K562 (cell line): ENCODE data around the gene NPAS2. TPM values are rescaled to one million over a fixed set of nuclear protein-coding genes. Genes with fewer than 3 reads are reported as not detected.

Experiments used
- ATAC-seq: fragments of 200-7000 bp; cut with Tn5 transposase; 3 replicates; pipeline ENCODE4 v1.9.1; 2020; ENCODE audit warnings: moderate library complexity
- BruUV-seq: library from RNA; stranded (reverse); fragments of 400-500 nt; replicated peaks from 2 replicates; lab custom pipeline; 2021; lab: Mats Ljungman, UMichigan
- CTCF ChIA-PET: fragments of 300-600 bp; formaldehyde crosslinking; extraction: SDS; loops from one replicate; lab custom pipeline; 2021; ENCODE audit warnings: low intra/inter-chr PET ratio; lab: Yijun Ruan, JAX
- POLR2A ChIA-PET: fragments of 300-600, 350-650 bp; sonication (Branson Sonifier 250); formaldehyde crosslinking; extraction: SDS; loops from one replicate; lab custom pipeline; 2021; ENCODE audit warnings: antibody characterized with exemption, inconsistent platforms; lab: Yijun Ruan, JAX
- DNase-seq, 4 experiments: peaks; one replicate each; pipeline versions ENCODE4 v3.0.0 to v3.0.0-alpha.2; 2011 to 2018; ENCODE audit warnings: low spot score in 3 of 4, mixed read lengths in 3 of 4; ENCODE audit errors: extremely low read depth in 1 of 4
- FAIRE-seq: peaks from 2 replicates; lab custom pipeline; 2011; peaks lifted over from hg19 to GRCh38; lab: Jason Lieb, UNC
- H2AFZ ChIP-seq: 2 replicates; pipeline ENCODE4 v1.6.0; 2011; ENCODE audit warnings: low read depth, low read length, control low read depth, inconsistent platforms
- H3K27ac ChIP-seq: fragments of 200-600 bp; 3 replicates; pipeline ENCODE4 v1.8.0; 2011; ENCODE audit warnings: low read depth, mild to moderate bottlenecking, control low read depth, inconsistent platforms, low read length, moderate library complexity, mixed read lengths; ENCODE audit errors: extremely low read depth
- H3K27me3 ChIP-seq, 2 experiments: fragments of 300-600 bp in 1 of 2; 2 replicates in 1 of 2; 3 replicates in 1 of 2; pipeline versions ENCODE4 v1.6.0 to v1.8.0; 2011; ENCODE audit warnings: inconsistent platforms in 2 of 2, low read length in 2 of 2, mild to moderate bottlenecking in 1 of 2, mixed read lengths in 1 of 2, moderate library complexity in 1 of 2; ENCODE audit not compliant: control insufficient read depth in 2 of 2, insufficient read depth in 2 of 2
- H3K36me3 ChIP-seq: fragments of 300-600 bp; 3 replicates; pipeline ENCODE4 v1.8.0; 2011; ENCODE audit warnings: mild to moderate bottlenecking, low read length, inconsistent platforms; ENCODE audit not compliant: control insufficient read depth, insufficient read depth
- H3K4me1 ChIP-seq, 2 experiments: fragments of 200-600 bp in 1 of 2; replicated peaks in 1 of 2; 2 replicates in 1 of 2; 3 replicates in 1 of 2; pipeline versions ENCODE4 v1.5.1 to v1.8.0; 2011; ENCODE audit warnings: inconsistent platforms in 2 of 2, low read length in 2 of 2, mild to moderate bottlenecking in 1 of 2, mixed read lengths in 1 of 2, moderate library complexity in 1 of 2; ENCODE audit not compliant: control insufficient read depth in 2 of 2, insufficient read depth in 2 of 2
- H3K4me2 ChIP-seq: 2 replicates; pipeline ENCODE4 v1.6.1; 2011; ENCODE audit warnings: low read length, control low read depth, inconsistent platforms, mixed read lengths; ENCODE audit not compliant: insufficient read depth
- H3K4me3 ChIP-seq: fragments of 200-600 bp; sonication (generic), shearing (Covaris generic); 2 replicates; pipeline ENCODE4 v1.5.1; 2016; ENCODE audit warnings: control low read depth, inconsistent platforms
- H3K79me2 ChIP-seq: fragments of 200-600 bp; 3 replicates; pipeline ENCODE4 v1.8.0; 2011; ENCODE audit warnings: low read length, inconsistent platforms; ENCODE audit not compliant: control insufficient read depth, insufficient read depth
- H3K9ac ChIP-seq, 2 experiments: 2 replicates each; pipeline versions ENCODE4 v1.6.0 to v1.6.1; 2011; ENCODE audit warnings: low read depth in 2 of 2, low read length in 2 of 2, control low read depth in 1 of 2, inconsistent platforms in 1 of 2, mild to moderate bottlenecking in 1 of 2, mixed read lengths in 1 of 2; ENCODE audit not compliant: insufficient read depth in 1 of 2
- H3K9me1 ChIP-seq: one replicate; pipeline ENCODE4 v1.6.0; 2011; ENCODE audit warnings: inconsistent platforms, mild to moderate bottlenecking, low read length, moderate library complexity; ENCODE audit not compliant: control insufficient read depth, insufficient read depth
- H3K9me3 ChIP-seq: replicated peaks from 2 replicates; pipeline ENCODE4 v1.5.1; 2011; ENCODE audit warnings: low read depth, low read length, inconsistent platforms; ENCODE audit not compliant: control insufficient read depth, insufficient read depth
- H4K20me1 ChIP-seq: replicated peaks from 2 replicates; pipeline ENCODE4 v1.6.1; 2011; ENCODE audit warnings: low read length, inconsistent platforms, mixed read lengths; ENCODE audit not compliant: control insufficient read depth, insufficient read depth
- EZH2 ChIP-seq: IDR thresholded peaks from 2 replicates; pipeline ENCODE4 v1.6.1; 2012; ENCODE audit warnings: low read depth, mild to moderate bottlenecking, inconsistent platforms, low read length, borderline replicate concordance
- FOXJ2 ChIP-seq: fragments of 200-800 bp; sonication (Bioruptor generic); IDR thresholded peaks from 2 replicates; pipeline ENCODE4 v1.6.1; 2016; ENCODE audit warnings: missing genetic modification characterization, missing compliant biosample characterization
- IRF9 ChIP-seq: fragments of 450-650 bp; IDR thresholded peaks from 2 replicates; pipeline ENCODE4 v1.6.1; 2016; ENCODE audit warnings: missing biosample characterization, missing genetic modification characterization
- MCM2 ChIP-seq: fragments of 450-650 bp; IDR thresholded peaks from 2 replicates; pipeline ENCODE4 v1.6.1; 2017; ENCODE audit warnings: low read depth, mild to moderate bottlenecking
- MLLT1 ChIP-seq, 2 experiments: fragments of 450-650 bp; IDR thresholded peaks; 2 replicates each; pipeline ENCODE4 v1.6.1; 2016
- RBBP5 ChIP-seq: fragments of 200-600 bp; sonication (generic); IDR thresholded peaks from 2 replicates; pipeline ENCODE4 v1.6.1; 2012; ENCODE audit warnings: borderline replicate concordance, mild to moderate bottlenecking, low read length, control low read depth, inconsistent platforms; ENCODE audit not compliant: insufficient read depth, poor library complexity, severe bottlenecking
- WGBS: fragments of 100-300 bp; shearing (Covaris generic); methylation state at CpG from one replicate; pipeline ENCODE4 v1.1.6; 2016; ENCODE audit warnings: low coverage, mixed read lengths; ENCODE audit not compliant: insufficient coverage; ENCODE audit errors: missing lambda C conversion rate; 5-methylcytosine and 5-hydroxymethylcytosine counted together
- in situ Hi-C: fragments of 300-500 bp; cut with MboI; formaldehyde crosslinking; loops from 4 replicates; pipeline ENCODE4 v1.15.0; 2018; ENCODE audit warnings: inconsistent platforms, mixed read lengths
- intact Hi-C: fragments of 100-400 bp; cut with micrococcal nuclease; formaldehyde crosslinking; loops from 2 replicates; pipeline ENCODE4 v1.14.2; 2022
- polyA plus RNA-seq, 8 experiments: library from polyadenylated mRNA; depleted of rRNA in 4 of 8; stranded (reverse) in 5 of 8; unstranded in 3 of 8; fragments of >200 nt; fragmentation: Nextera tagmentation in 2 of 8; fragmentation: Illumina TruSeq in 1 of 8; extraction: Ambion mirVana in 2 of 8; extraction: Trizol in 1 of 8; gene quantifications; 2 replicates each; pipeline versions ENCODE4 v1.2.1 to v1.2.3, GENCODE V29; 2011 to 2014; ENCODE audit warnings: inconsistent platforms in 1 of 8, missing spikeins in 1 of 8
- total RNA-seq, 7 experiments: library from RNA; depleted of rRNA in 6 of 7; stranded (reverse); fragments of >200 nt in 6 of 7; fragmentation: Illumina TruSeq in 2 of 7; extraction: Trizol in 2 of 7; gene quantifications; 2 replicates each; pipeline versions ENCODE4 v1.2.1 to v1.2.3, GENCODE V29; 2011 to 2021; ENCODE audit warnings: low replicate concordance in 1 of 7

Gene NPAS2
- total and polyA plus RNA-seq, 9 of the 15 experiments (the other 6 are each of a cell fraction or from before 2014, with no cell fraction given) = 0.06 to 0.29 (median 0.07) TPM; not detected in 5

GRCh38 chr2:100983201-100983600 is 163.3 kb downstream of the NPAS2 start:
- H3K79me2 ChIP-seq = no peaks in the 10 kb centered on the region
- H3K9me1 ChIP-seq = no peaks in the 10 kb centered on the region
- no peak overlapping the region for H3K27ac ChIP-seq
- POLR2A ChIA-PET = interaction anchor here (0.5 to 1.0 kb wide), 4 partner anchors 9 to 126 kb away, joined by 3 read pairs; no protein-coding TSS in a partner anchor
- no peak overlapping the region; a peak in 1 of 4 replicates for H3K9ac ChIP-seq
- H3K4me3 ChIP-seq = no peak overlapping the region
- intact Hi-C loops = loop anchor here (10.0 kb wide), 2 partner anchors 158 to 558 kb away; partner anchors contain the start of gene NPAS2
- no peak for FAIRE-seq
- 0 out of 5 replicates have a peak, but pooled peaks cover 0 to 4% of the 10 kb centered on the region in 2 experiments for H3K4me1 ChIP-seq
- CTCF ChIA-PET = no interaction called here
- H3K27me3 ChIP-seq = peaks cover 25 to 63% of the 10 kb centered on the region in 2 experiments
- H3K36me3 ChIP-seq = no peaks in the 10 kb centered on the region
- DNase-seq = no peak
- 7% methylated on average over 9 of the region's 12 CpGs for WGBS
- H2AFZ ChIP-seq = no peak overlapping the region
- TF ChIP-seq MCM2 (no peak), MLLT1 (IDR thresholded peaks at IDR 0.05) (no peak), FOXJ2 (tag) (no peak), IRF9 (tag) (no peak), EZH2 (no peak), RBBP5 (no peak)
- no TSS peak for BruUV-seq
- in situ Hi-C loops = no loop called here
- no peaks in the 10 kb centered on the region for H3K9me3 ChIP-seq
- no peak overlapping the region for H3K4me2 ChIP-seq
- ATAC-seq = no peak
- peaks cover 7% of the 10 kb centered on the region; the same call in 1 of the 2 replicates for H4K20me1 ChIP-seq
